MM.1S (cell line): Measurements from ENCODE around the gene KIF20B.

Experiments
- DNase-seq: peaks from one replicate; pipeline ENCODE4 v3.0.0-alpha.2; 2015
- H2AFZ ChIP-seq: fragments of 300-600 bp; sonication (generic); 2 replicates; pipeline ENCODE4 v1.6.0; 2016; ENCODE audit warnings: antibody characterized with exemption, low read length
- H3F3A ChIP-seq: fragments of 300-600 bp; sonication (generic); 2 replicates; pipeline ENCODE4 v1.6.1; 2016; ENCODE audit warnings: mild to moderate bottlenecking, antibody characterized with exemption, low read length, moderate library complexity, mixed read lengths; ENCODE audit not compliant: insufficient read depth
- H3K27ac ChIP-seq: fragments of 300-600 bp; sonication (generic); 2 replicates; pipeline ENCODE4 v1.5.1; 2016; ENCODE audit warnings: mild to moderate bottlenecking, low read length
- H3K27me3 ChIP-seq: fragments of 300-600 bp; sonication (generic); replicated peaks from 2 replicates; pipeline ENCODE4 v1.6.0; 2016; ENCODE audit warnings: low read length; ENCODE audit not compliant: insufficient read depth
- H3K36me3 ChIP-seq: fragments of 300-600 bp; sonication (generic); replicated peaks from 2 replicates; pipeline ENCODE4 v1.6.1; 2016; ENCODE audit warnings: mild to moderate bottlenecking, low read length, mixed read lengths; ENCODE audit not compliant: insufficient read depth
- H3K4me1 ChIP-seq: fragments of 300-600 bp; sonication (generic); 2 replicates; pipeline ENCODE4 v1.6.1; 2016; ENCODE audit warnings: low read length, mixed read lengths
- H3K4me2 ChIP-seq: fragments of 300-600 bp; sonication (generic); 2 replicates; pipeline ENCODE4 v1.6.0; 2016; ENCODE audit warnings: low read depth, low read length
- H3K4me3 ChIP-seq: fragments of 300-600 bp; sonication (generic); 2 replicates; pipeline ENCODE4 v1.5.1; 2016; ENCODE audit warnings: low read length, mixed read lengths
- H3K79me2 ChIP-seq: fragments of 300-600 bp; sonication (generic); 2 replicates; pipeline ENCODE4 v1.6.1; 2016; ENCODE audit warnings: mixed run types, low read length, mixed read lengths
- H3K9ac ChIP-seq: fragments of 300-600 bp; sonication (generic); 2 replicates; pipeline ENCODE4 v1.6.1; 2016; ENCODE audit warnings: low read length, mixed read lengths
- H3K9me2 ChIP-seq: fragments of 300-600 bp; sonication (generic); replicated peaks from 2 replicates; pipeline ENCODE4 v1.6.1; 2016; ENCODE audit warnings: mild to moderate bottlenecking, low read length, mixed read lengths; ENCODE audit not compliant: insufficient read depth
- H3K9me3 ChIP-seq: fragments of 300-600 bp; sonication (generic); replicated peaks from 2 replicates; pipeline ENCODE4 v1.6.1; 2016; ENCODE audit warnings: mild to moderate bottlenecking, low read length, mixed read lengths; ENCODE audit not compliant: insufficient read depth
- H4K20me1 ChIP-seq: fragments of 300-600 bp; sonication (generic); 2 replicates; pipeline ENCODE4 v1.6.1; 2016; ENCODE audit warnings: mild to moderate bottlenecking, low read length, moderate library complexity, mixed read lengths; ENCODE audit not compliant: insufficient read depth
- EZH2 ChIP-seq: fragments of 300-600 bp; sonication (generic); optimal IDR thresholded peaks from 2 replicates; pipeline ENCODE3; 2017; ENCODE audit warnings: low read depth, mild to moderate bottlenecking, antibody characterized with exemption, low read length, mixed read lengths
- EZH2phosphoT487 ChIP-seq: fragments of 300-600 bp; sonication (generic); IDR thresholded peaks from 2 replicates; pipeline ENCODE4 v1.6.1; 2018; ENCODE audit warnings: antibody characterized with exemption, low read length
- TF ChIP-seq, protein P1 (sequence below): fragments of 300-600 bp; sonication (generic); IDR thresholded peaks from 2 replicates; pipeline ENCODE4 v1.5.1; 2016; ENCODE audit warnings: antibody characterized with exemption, low read length, mixed read lengths

The KIF20B gene

DNA sequence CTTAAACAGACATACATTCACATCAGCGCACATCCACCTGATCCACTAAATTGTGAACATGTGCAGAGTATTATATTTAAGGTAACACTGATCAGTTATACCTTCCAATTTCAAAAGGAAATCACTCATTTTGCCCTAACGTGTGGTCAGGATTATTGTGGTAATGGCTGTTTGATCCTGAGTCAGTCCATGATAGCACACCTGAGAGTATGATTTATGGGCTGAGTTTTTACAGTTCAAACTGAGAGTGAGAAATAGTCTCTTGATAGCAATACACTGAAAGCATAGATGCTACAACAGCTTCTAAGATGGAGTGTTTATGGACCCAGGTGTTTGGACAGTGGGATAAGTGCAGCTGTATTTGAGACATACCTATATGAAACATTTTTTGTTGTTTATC, 96.7 kb downstream of the KIF20B start:
- Histone ChIP-seq H3K27ac (no peak overlapping the region), H3K4me3 (no peak overlapping the region), H3K4me1 (no peaks in the 10 kb centered on the region), H4K20me1 (no peaks in the 10 kb centered on the region), H3F3A (no peaks in the 10 kb centered on the region), H2AFZ (no peak overlapping the region), H3K9me2 (no peaks in the 10 kb centered on the region), H3K4me2 (no peak overlapping the region), H3K79me2 (no peaks in the 10 kb centered on the region), H3K27me3 (no peaks in the 10 kb centered on the region), H3K9ac (no peak overlapping the region), H3K9me3 (no peaks in the 10 kb centered on the region), H3K36me3 (no peaks in the 10 kb centered on the region)
- TF ChIP-seq EZH2phosphoT487, result no peak
- TF ChIP-seq, protein P1, sequence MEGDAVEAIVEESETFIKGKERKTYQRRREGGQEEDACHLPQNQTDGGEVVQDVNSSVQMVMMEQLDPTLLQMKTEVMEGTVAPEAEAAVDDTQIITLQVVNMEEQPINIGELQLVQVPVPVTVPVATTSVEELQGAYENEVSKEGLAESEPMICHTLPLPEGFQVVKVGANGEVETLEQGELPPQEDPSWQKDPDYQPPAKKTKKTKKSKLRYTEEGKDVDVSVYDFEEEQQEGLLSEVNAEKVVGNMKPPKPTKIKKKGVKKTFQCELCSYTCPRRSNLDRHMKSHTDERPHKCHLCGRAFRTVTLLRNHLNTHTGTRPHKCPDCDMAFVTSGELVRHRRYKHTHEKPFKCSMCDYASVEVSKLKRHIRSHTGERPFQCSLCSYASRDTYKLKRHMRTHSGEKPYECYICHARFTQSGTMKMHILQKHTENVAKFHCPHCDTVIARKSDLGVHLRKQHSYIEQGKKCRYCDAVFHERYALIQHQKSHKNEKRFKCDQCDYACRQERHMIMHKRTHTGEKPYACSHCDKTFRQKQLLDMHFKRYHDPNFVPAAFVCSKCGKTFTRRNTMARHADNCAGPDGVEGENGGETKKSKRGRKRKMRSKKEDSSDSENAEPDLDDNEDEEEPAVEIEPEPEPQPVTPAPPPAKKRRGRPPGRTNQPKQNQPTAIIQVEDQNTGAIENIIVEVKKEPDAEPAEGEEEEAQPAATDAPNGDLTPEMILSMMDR, result no peak
- DNase-seq, result no peak

DNA sequence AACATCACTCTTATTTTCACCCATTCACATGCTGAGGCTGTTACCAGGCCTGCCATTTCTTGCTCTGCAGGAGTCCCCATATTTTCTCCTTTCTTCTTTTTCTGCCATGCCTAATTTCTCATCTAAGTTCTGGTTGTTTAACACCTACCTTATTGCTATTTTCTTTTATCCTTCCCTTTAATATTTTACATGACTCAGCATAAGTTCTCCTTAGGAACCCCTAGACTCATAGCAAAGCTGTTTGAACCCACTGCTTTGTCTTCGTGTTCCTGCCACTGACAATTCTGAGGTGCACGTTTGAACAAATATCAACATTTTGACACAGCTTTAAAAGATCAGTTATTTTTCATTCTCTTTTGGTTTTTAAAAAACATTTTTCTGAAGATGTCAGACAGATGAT, 98.2 kb downstream of the KIF20B start:
- Histone ChIP-seq H3K4me1 (no peaks in the 10 kb centered on the region), H3K4me2 (no peak overlapping the region), H3K4me3 (no peak overlapping the region), H2AFZ (no peak overlapping the region), H3K9me2 (no peaks in the 10 kb centered on the region), H3F3A (no peaks in the 10 kb centered on the region), H3K27ac (no peak overlapping the region), H4K20me1 (no peaks in the 10 kb centered on the region), H3K9me3 (no peaks in the 10 kb centered on the region), H3K36me3 (no peaks in the 10 kb centered on the region), H3K27me3 (no peaks in the 10 kb centered on the region), H3K9ac (no peak overlapping the region), H3K79me2 (no peaks in the 10 kb centered on the region)
- no peak for DNase-seq
- TF ChIP-seq, protein P1, result no peak
- TF ChIP-seq EZH2 (no peak), EZH2phosphoT487 (no peak)

DNA sequence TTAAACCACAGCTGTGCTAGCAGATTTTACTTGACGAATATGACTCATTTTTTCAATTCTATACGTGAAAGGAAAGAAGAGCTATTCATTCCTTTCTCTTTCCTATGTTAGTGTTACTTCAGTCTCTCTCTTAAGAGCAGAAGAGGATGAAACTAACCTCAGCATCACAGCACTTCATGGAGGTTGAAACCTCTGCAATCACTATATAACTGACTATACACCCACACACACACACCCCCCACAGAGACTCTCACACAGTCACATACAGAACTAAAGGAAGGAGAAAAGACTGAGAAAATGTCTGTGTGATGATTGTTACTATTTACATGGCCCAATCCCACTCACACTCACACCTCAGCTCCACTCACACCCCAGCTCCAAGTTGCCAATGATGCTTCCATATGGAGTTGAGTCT, 104.2 kb downstream of the KIF20B start:
- Histone ChIP-seq H3K4me2 (no peak overlapping the region), H3K9ac (no peak overlapping the region), H3K4me1 (no peaks in the 10 kb centered on the region), H3K9me2 (no peaks in the 10 kb centered on the region), H3K79me2 (no peaks in the 10 kb centered on the region), H2AFZ (no peak overlapping the region), H3K36me3 (no peaks in the 10 kb centered on the region), H3K27ac (no peak overlapping the region), H3K9me3 (no peaks in the 10 kb centered on the region), H3K4me3 (no peak overlapping the region), H4K20me1 (no peaks in the 10 kb centered on the region), H3F3A (no peaks in the 10 kb centered on the region), H3K27me3 (no peaks in the 10 kb centered on the region)
- TF ChIP-seq EZH2 (no peak), EZH2phosphoT487 (no peak)
- TF ChIP-seq, protein P1, result no peak
- DNase-seq, result no peak

DNA sequence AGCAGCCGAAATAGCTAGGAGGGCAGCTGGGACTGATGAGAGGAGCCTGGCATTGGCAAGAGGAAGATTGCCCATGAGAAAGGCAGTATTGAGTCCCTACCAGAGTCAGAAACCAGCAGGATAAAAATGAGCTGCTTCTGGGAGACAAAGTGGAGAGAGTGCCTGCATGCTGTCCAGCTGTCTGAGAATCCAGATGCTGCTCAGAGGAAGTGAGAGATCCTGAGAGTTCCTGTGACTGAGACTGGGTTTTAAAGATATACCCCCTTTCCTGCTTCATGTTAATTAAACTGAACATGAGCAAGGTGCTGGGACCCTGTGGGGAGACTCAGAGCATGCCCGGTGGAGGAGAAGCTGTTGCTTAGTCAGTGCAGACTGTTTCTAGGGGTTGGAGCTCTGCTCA, 107.5 kb downstream of the KIF20B start:
- Histone ChIP-seq H3K79me2 (no peaks in the 10 kb centered on the region), H4K20me1 (no peaks in the 10 kb centered on the region), H3K4me1 (peaks cover 4% of the 10 kb centered on the region), H3K4me2 (no peak overlapping the region), H3K9me2 (no peaks in the 10 kb centered on the region), H3K27me3 (no peaks in the 10 kb centered on the region), H3F3A (no peaks in the 10 kb centered on the region), H3K4me3 (no peak overlapping the region), H3K36me3 (no peaks in the 10 kb centered on the region), H3K27ac (no peak overlapping the region), H2AFZ (no peak overlapping the region), H3K9me3 (no peaks in the 10 kb centered on the region), H3K9ac (no peak overlapping the region)
- TF ChIP-seq EZH2phosphoT487, result no peak
- no peak for TF ChIP-seq EZH2
- TF ChIP-seq, protein P1, result no peak
- no peak for DNase-seq
